ENCODE data around the gene SVOPL.

The SVOPL gene

GRCh38 chr7:138555684-138556083 is 145.5 kb downstream of the SVOPL start:
- DNase-seq = no peak

GRCh38 chr7:138554674-138555073 is 146.5 kb downstream of the SVOPL start:
- DNase-seq = no peak

GRCh38 chr7:138553805-138554204 is 147.4 kb downstream of the SVOPL start:
- no peak for DNase-seq

GRCh38 chr7:138551102-138551501 is 150.1 kb downstream of the SVOPL start:
- DNase-seq = no peak

GRCh38 chr7:138550337-138550736 is 150.8 kb downstream of the SVOPL start:
- DNase-seq = no peak

- no peak for DNase-seq
Observed at GRCh38 chr7:138549082-138549481, 152.1 kb downstream of the SVOPL start.

- DNase-seq = no peak
Observed at GRCh38 chr7:138546829-138547228, 154.3 kb downstream of the SVOPL start.

- DNase-seq = no peak
Observed at GRCh38 chr7:138546064-138546619, 155.0 kb downstream of the SVOPL start.

- no peak for DNase-seq
Observed at GRCh38 chr7:138545123-138545522, 156.0 kb downstream of the SVOPL start.

Data from NK-92 treated with Interleukin-12 subunit alpha and Interleukin-12 subunit beta, amount 100 ng/mL, for 24 hours (cell line).